H1 (cell line): ENCODE data around the gene HERC3. TPM values are rescaled to one million over a fixed set of nuclear protein-coding genes. Genes with fewer than 3 reads are reported as not detected.

ENCODE experiments used
- CTCF ChIA-PET: fragments of 300-600 bp; sonication (Branson Sonifier 250); formaldehyde crosslinking; loops from one replicate; lab custom pipeline; 2021; ENCODE audit not compliant: partially characterized antibody; lab: Charles Lee
- POLR2A ChIA-PET: fragments of 300-600 bp; sonication (Branson Sonifier 250); formaldehyde crosslinking; loops from one replicate; lab custom pipeline; 2021; ENCODE audit warnings: inconsistent platforms; ENCODE audit not compliant: partially characterized antibody; lab: Charles Lee
- DNase-seq, 2 experiments: peaks; one replicate each; pipeline versions ENCODE4 v3.0.0 to v3.0.0-alpha.2; 2010 to 2022; ENCODE audit warnings: low spot score in 2 of 2, low read depth in 1 of 2, mixed read lengths in 1 of 2
- FAIRE-seq: peaks from 2 replicates; lab custom pipeline; 2011; peaks lifted over from hg19 to GRCh38; lab: Jason Lieb, UNC
- H2AFZ ChIP-seq: 2 replicates; pipeline ENCODE4 v1.8.1; 2012; ENCODE audit warnings: low read length, inconsistent platforms
- H2AK5ac ChIP-seq: 2 replicates; pipeline ENCODE4 v1.6.1; 2013; ENCODE audit warnings: low read depth, low read length
- H2BK120ac ChIP-seq: replicated peaks from 2 replicates; pipeline ENCODE3; 2013; ENCODE audit warnings: low read depth, low read length, inconsistent platforms
- H2BK12ac ChIP-seq: 2 replicates; pipeline ENCODE4 v1.6.1; 2013; ENCODE audit warnings: low read depth, low read length
- H2BK15ac ChIP-seq: 2 replicates; pipeline ENCODE4 v1.6.1; 2013; ENCODE audit warnings: low read length
- H2BK20ac ChIP-seq: 2 replicates; pipeline ENCODE4 v1.6.1; 2013; ENCODE audit warnings: low read length
- H2BK5ac ChIP-seq: 2 replicates; pipeline ENCODE4 v1.6.1; 2013; ENCODE audit warnings: low read depth, low read length
- H3K14ac ChIP-seq: 2 replicates; pipeline ENCODE4 v1.6.1; 2013; ENCODE audit warnings: inconsistent platforms; ENCODE audit not compliant: insufficient read length
- H3K18ac ChIP-seq: 2 replicates; pipeline ENCODE4 v1.6.1; 2013; ENCODE audit warnings: low read length; ENCODE audit errors: extremely low read depth
- H3K23ac ChIP-seq: 2 replicates; pipeline ENCODE4 v1.6.1; 2013; ENCODE audit warnings: inconsistent platforms; ENCODE audit not compliant: insufficient read length
- H3K23me2 ChIP-seq: 2 replicates; pipeline ENCODE4 v1.6.1; 2013; ENCODE audit warnings: low read depth, low read length
- H3K27ac ChIP-seq: 2 replicates; pipeline ENCODE4 v1.6.1; 2011; ENCODE audit warnings: low read depth, low read length, inconsistent platforms
- H3K27me3 ChIP-seq, 4 experiments: replicated peaks in 1 of 4; 1 replicate in 1 of 4; 2 replicates in 3 of 4; pipeline versions ENCODE4 v1.6.1 to v1.8.1; 2011 to 2013; ENCODE audit warnings: low read length in 3 of 4, mild to moderate bottlenecking in 3 of 4, inconsistent platforms in 2 of 4, mixed read lengths in 2 of 4, moderate library complexity in 1 of 4; ENCODE audit not compliant: control insufficient read depth in 3 of 4, insufficient read depth in 3 of 4; ENCODE audit errors: extremely low read depth in 1 of 4
- H3K36me3 ChIP-seq, 4 experiments: 2 replicates each; pipeline versions ENCODE4 v1.6.1 to v1.8.1; 2011 to 2013; ENCODE audit warnings: mild to moderate bottlenecking in 4 of 4, low read length in 3 of 4, moderate library complexity in 2 of 4, control low read depth in 1 of 4, inconsistent platforms in 1 of 4; ENCODE audit not compliant: insufficient read depth in 4 of 4, control insufficient read depth in 2 of 4
- H3K4ac ChIP-seq: replicated peaks from 2 replicates; pipeline ENCODE3; 2013; ENCODE audit warnings: low read length, low read depth, mixed read lengths, inconsistent platforms; ENCODE audit not compliant: insufficient read length
- H3K4me1 ChIP-seq, 4 experiments: replicated peaks in 1 of 4; 1 replicate in 1 of 4; 2 replicates in 3 of 4; pipeline versions ENCODE4 v1.6.1 to v1.8.1; 2011 to 2013; ENCODE audit warnings: low read length in 3 of 4, inconsistent platforms in 2 of 4, mixed read lengths in 1 of 4; ENCODE audit not compliant: insufficient read depth in 4 of 4, control insufficient read depth in 3 of 4
- H3K4me2 ChIP-seq, 2 experiments: 2 replicates each; pipeline versions ENCODE4 v1.6.1 to v1.8.1; 2011 to 2013; ENCODE audit warnings: low read depth in 2 of 2, low read length in 2 of 2, control low read depth in 1 of 2, inconsistent platforms in 1 of 2, mild to moderate bottlenecking in 1 of 2; ENCODE audit not compliant: insufficient read depth in 1 of 2
- H3K4me3 ChIP-seq, 4 experiments: fragments of 200-600, 300-600 bp in 1 of 4; sonication (generic), shearing (Covaris generic), sonication (Bioruptor Twin) in 1 of 4; 2 replicates each; pipeline versions ENCODE4 v1.5.1 to v1.8.1; 2011 to 2016; ENCODE audit warnings: low read length in 4 of 4, low read depth in 3 of 4, control low read depth in 2 of 4, inconsistent platforms in 2 of 4, mild to moderate bottlenecking in 2 of 4, mixed read lengths in 1 of 4, moderate library complexity in 1 of 4; ENCODE audit not compliant: insufficient read depth in 2 of 4; ENCODE audit errors: extremely low read depth in 1 of 4
- H3K56ac ChIP-seq: replicated peaks from 2 replicates; pipeline ENCODE3; 2013; ENCODE audit warnings: low read depth, mild to moderate bottlenecking, mixed read lengths, low read length, inconsistent platforms; ENCODE audit not compliant: insufficient read length
- H3K79me1 ChIP-seq: 2 replicates; pipeline ENCODE4 v1.6.1; 2013; ENCODE audit warnings: low read depth, low read length, control low read depth
- H3K79me2 ChIP-seq, 2 experiments: 2 replicates each; pipeline versions ENCODE4 v1.6.1 to v1.8.1; 2012 to 2013; ENCODE audit warnings: low read length in 2 of 2, mild to moderate bottlenecking in 2 of 2, inconsistent platforms in 1 of 2; ENCODE audit not compliant: insufficient read depth in 2 of 2, control insufficient read depth in 1 of 2
- H3K9ac ChIP-seq, 4 experiments: replicated peaks in 1 of 4; 1 replicate in 1 of 4; 2 replicates in 3 of 4; pipeline versions ENCODE4 v1.6.1 to v1.8.1; 2011 to 2013; ENCODE audit warnings: low read depth in 3 of 4, low read length in 3 of 4, control low read depth in 2 of 4, mild to moderate bottlenecking in 2 of 4, moderate library complexity in 2 of 4, inconsistent platforms in 1 of 4; ENCODE audit errors: extremely low read depth in 1 of 4
- H3K9me3 ChIP-seq, 2 experiments: 2 replicates each; pipeline versions ENCODE4 v1.6.1 to v1.8.1; 2012 to 2013; ENCODE audit warnings: mild to moderate bottlenecking in 2 of 2, moderate library complexity in 2 of 2, control low read depth in 1 of 2, inconsistent platforms in 1 of 2, low read depth in 1 of 2, low read length in 1 of 2, mixed read lengths in 1 of 2; ENCODE audit not compliant: insufficient read depth in 2 of 2
- H4K20me1 ChIP-seq, 2 experiments: replicated peaks in 1 of 2; 2 replicates each; pipeline versions ENCODE3 to v1.8.1; 2011 to 2013; ENCODE audit warnings: inconsistent platforms in 2 of 2, low read length in 2 of 2, mild to moderate bottlenecking in 1 of 2; ENCODE audit not compliant: insufficient read depth in 2 of 2, control insufficient read depth in 1 of 2
- H4K5ac ChIP-seq: 2 replicates; pipeline ENCODE4 v1.6.1; 2013; ENCODE audit warnings: low read length, low read depth, mixed read lengths, inconsistent platforms; ENCODE audit not compliant: insufficient read length
- H4K8ac ChIP-seq: 2 replicates; pipeline ENCODE4 v1.8.0; 2013; ENCODE audit warnings: mild to moderate bottlenecking, moderate library complexity, low read length, inconsistent platforms; ENCODE audit not compliant: insufficient read depth; ENCODE audit errors: extremely low read depth
- H4K91ac ChIP-seq: replicated peaks from 2 replicates; pipeline ENCODE3; 2013; ENCODE audit warnings: low read length, mixed read lengths, inconsistent platforms; ENCODE audit not compliant: insufficient read length
- CBX8 ChIP-seq: fragments of 300-800, 300-1000 bp; sonication (generic); IDR thresholded peaks from 2 replicates; pipeline ENCODE4 v1.7.1; 2016; ENCODE audit warnings: low read depth, low read length, borderline replicate concordance
- CHD2 ChIP-seq: IDR thresholded peaks from 2 replicates; pipeline ENCODE4 v1.6.1; 2012; ENCODE audit warnings: low read length, improper control_type of control experiment
- SP4 ChIP-seq: IDR thresholded peaks from 2 replicates; pipeline ENCODE4 v1.6.1; 2012; ENCODE audit warnings: low read length, inconsistent platforms
- TBP ChIP-seq: IDR thresholded peaks from 2 replicates; pipeline ENCODE4 v1.6.1; 2011; ENCODE audit warnings: low read depth, low read length, improper control_type of control experiment
- WGBS, 2 experiments: shearing (Covaris generic) in 1 of 2; methylation state at CpG; one replicate each; pipeline versions ENCODE4 v1.1.6 to v1.1.7; 2013 to 2015; ENCODE audit warnings: low lambda C conversion rate in 2 of 2, mixed read lengths in 2 of 2, inconsistent platforms in 1 of 2, low coverage in 1 of 2, missing lambda C conversion rate in 1 of 2; ENCODE audit not compliant: insufficient replicate concordance in 2 of 2, insufficient coverage in 1 of 2, insufficient read length in 1 of 2; ENCODE audit errors: extremely low coverage in 1 of 2, missing lambda C conversion rate in 1 of 2; 5-methylcytosine and 5-hydroxymethylcytosine counted together
- polyA plus RNA-seq, 7 experiments: library from polyadenylated mRNA; depleted of rRNA in 3 of 7; stranded (reverse) in 5 of 7; unstranded in 2 of 7; fragments of >200 nt in 5 of 7; fragments of 200-250 nt in 2 of 7; gene quantifications; 1 replicate in 5 of 7; 2 replicates in 1 of 7; 4 replicates in 1 of 7; pipeline versions ENCODE4 v1.2.1 to v1.2.3, GENCODE V29; 2011 to 2013; ENCODE audit warnings: missing spikeins in 2 of 7, mixed read lengths in 2 of 7
- total RNA-seq: library from RNA; stranded (reverse); fragmentation: NEBNext Ultra II Directional; extraction: Animal tissue kit (Norgen Biotek cat#: 25700); gene quantifications from 2 replicates; pipeline ENCODE4 v1.2.1, GENCODE V29; 2021

Gene HERC3
- total and polyA plus RNA-seq, 2 of the 8 experiments (the other 6 are each of a cell fraction or from before 2014, with no cell fraction given): 1.4 to 5.7 TPM

GRCh38 chr4:88610771-88611170 lies 18.5 kb downstream of the HERC3 start:
- H3K4me1 ChIP-seq: peaks cover 0 to 4% (median 3%) of the 10 kb centered on the region in 4 experiments; a peak in 6 of 7 replicates
- H2BK15ac ChIP-seq: no peak overlapping the region; the same call in 1 of the 2 replicates
- no peak overlapping the region for H3K23ac ChIP-seq
- H3K9me3 ChIP-seq: no peaks in the 10 kb centered on the region
- no peaks in the 10 kb centered on the region for H3K36me3 ChIP-seq
- WGBS, 2 experiments: 78% methylated on average over 5 of the region's 5 CpGs; no CpG with 5 or more reads in 1 of the 2 experiments
- no peak overlapping the region for H2AK5ac ChIP-seq
- no peak overlapping the region for H3K4me3 ChIP-seq
- no peaks in the 10 kb centered on the region for H3K23me2 ChIP-seq
- TF ChIP-seq CHD2 (no peak), TBP (no peak), SP4 (no peak), CBX8 (no peak)
- H3K27ac ChIP-seq: no peak overlapping the region
- no peak overlapping the region for H3K4me2 ChIP-seq
- H4K8ac ChIP-seq: no peak overlapping the region
- no peak overlapping the region for H4K91ac ChIP-seq
- no peaks in the 10 kb centered on the region for H3K79me1 ChIP-seq
- no peaks in the 10 kb centered on the region for H3K27me3 ChIP-seq
- no peak overlapping the region for H3K56ac ChIP-seq
- DNase-seq: no peak
- no peak overlapping the region for H3K14ac ChIP-seq
- no peak overlapping the region for H3K4ac ChIP-seq
- no peak overlapping the region for H4K5ac ChIP-seq
- H2BK120ac ChIP-seq: no peak overlapping the region
- H4K20me1 ChIP-seq: no peaks in the 10 kb centered on the region
- no peak for FAIRE-seq
- H3K18ac ChIP-seq: no peak overlapping the region
- no peaks in the 10 kb centered on the region for H3K79me2 ChIP-seq
- no peak overlapping the region for H2BK5ac ChIP-seq
- H2BK20ac ChIP-seq: no peak overlapping the region
- CTCF ChIA-PET: interaction anchor here (1.0 to 1.6 kb wide), 2 partner anchors 48 to 71 kb away, joined by 4 read pairs; no protein-coding TSS in a partner anchor
- no peak overlapping the region for H2BK12ac ChIP-seq
- POLR2A ChIA-PET: interaction anchor here (1.2 kb wide), 1 partner anchor 11 kb away, joined by 3 read pairs; no protein-coding TSS in a partner anchor
- H2AFZ ChIP-seq: no peak overlapping the region
- no peak overlapping the region for H3K9ac ChIP-seq
